HG03442 (cell line): ENCODE data around the gene AMZ2.
"Not testable (repeated sequence)": the region's sequence is repeated elsewhere in the genome, so short reads cannot be mapped to it uniquely, and the experiment has no call there.

Experiments used
- ATAC-seq: cut with Tn5 transposase; IDR thresholded peaks from one replicate; pipeline ENCODE4 v1.9.1; 2021; ENCODE audit warnings: mild to moderate bottlenecking, moderate library complexity; ENCODE audit not compliant: unreplicated experiment

The AMZ2 gene

DNA sequence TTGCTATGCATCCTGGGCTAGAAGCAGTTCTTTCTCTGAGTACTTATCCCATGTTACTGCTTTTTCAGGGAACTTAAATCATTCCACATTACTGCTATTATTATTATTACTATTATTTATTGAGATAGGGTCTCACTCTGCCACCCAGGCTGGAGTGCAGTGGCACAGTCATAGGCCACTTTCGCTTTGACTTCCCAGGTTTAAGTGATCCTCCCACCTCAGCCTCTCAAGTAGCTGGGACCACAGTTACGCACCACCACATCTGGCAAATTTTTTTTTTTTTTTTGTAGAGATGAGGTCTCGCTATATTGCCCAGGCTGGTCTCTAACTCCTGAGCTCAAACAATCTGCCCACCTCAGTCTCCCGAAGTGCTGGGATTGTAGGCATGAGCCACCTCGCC lies 28.4 kb upstream of the AMZ2 start:
- ATAC-seq = not testable (repeated sequence)

DNA sequence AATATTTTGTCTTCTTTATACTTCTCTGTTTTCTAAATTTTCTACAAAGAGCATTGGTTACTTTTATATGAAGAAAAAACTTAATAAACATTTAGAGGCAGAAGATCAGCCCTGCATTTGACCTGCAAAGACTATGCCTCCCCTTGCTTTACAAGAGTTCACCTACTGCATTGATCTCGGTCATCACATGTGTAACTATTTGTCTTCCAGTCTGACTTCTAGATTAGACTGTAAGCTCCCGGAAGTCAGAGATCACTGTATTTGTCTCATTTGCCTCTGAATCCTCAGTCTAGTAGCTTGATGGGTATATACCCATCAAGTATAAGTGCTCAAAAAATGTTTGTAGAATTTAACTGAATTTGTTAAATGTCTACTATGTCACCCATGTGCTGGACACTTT lies 27.7 kb upstream of the AMZ2 start:
- not testable (repeated sequence) for ATAC-seq

DNA sequence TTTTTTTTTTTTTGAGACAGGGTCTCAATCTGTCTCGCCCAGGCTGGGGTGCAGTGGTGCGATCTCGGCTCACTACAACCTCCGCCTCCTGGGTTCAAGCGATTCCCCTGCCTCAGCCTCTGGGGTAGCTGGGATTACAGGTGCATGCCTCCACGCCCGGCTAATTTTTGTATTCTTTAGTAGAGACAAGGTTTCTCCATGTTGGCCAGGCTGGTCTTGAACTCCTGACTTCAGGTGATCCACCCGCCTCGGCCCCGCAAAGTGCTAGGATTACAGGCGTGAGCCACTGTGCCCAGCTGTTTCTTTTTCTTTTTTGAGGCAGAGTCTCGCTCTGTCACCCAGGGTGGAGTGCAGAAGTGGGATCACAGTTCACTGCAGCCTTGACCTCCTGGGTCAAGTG lies 27.1 kb upstream of the AMZ2 start:
- ATAC-seq = not testable (repeated sequence)

DNA sequence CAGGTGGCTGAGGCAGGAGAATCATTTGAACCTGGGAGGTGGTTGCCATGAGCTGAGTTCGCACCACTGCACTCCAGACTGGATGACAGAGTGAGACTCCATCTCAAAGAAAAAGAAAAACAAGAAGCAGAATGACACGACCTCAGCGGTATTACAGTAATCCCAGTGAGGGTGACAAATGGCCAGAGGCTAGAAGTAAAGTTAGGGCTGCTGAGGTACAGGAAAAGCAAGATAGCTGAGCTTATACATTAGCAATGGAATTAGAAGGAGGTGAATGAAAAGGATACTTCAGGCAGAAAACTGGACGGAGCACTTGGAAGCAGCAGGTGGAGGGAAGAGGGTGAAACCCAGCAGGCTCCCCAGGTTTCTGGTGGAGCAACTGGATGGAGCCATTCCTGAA lies 26.1 kb upstream of the AMZ2 start:
- ATAC-seq = no peak

DNA sequence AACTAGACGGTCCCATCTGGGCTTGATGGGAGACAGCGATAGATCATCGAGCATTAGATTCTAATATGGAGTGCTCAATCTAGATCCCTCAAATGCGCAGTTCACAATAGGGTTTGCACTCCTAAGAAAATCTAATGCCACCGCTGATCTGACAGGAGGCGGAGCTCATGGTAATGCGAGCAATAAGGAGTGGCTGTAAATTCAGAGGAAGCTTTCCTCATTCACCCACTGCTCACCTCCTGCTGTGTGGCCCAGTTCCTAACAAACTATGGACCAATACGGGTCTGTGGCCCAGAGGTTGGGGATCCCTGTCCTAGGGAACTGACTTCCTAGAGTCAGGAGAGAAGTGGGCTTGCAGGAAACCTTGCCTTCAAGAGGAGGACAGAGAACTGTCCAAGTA lies 25.2 kb upstream of the AMZ2 start:
- no peak for ATAC-seq

DNA sequence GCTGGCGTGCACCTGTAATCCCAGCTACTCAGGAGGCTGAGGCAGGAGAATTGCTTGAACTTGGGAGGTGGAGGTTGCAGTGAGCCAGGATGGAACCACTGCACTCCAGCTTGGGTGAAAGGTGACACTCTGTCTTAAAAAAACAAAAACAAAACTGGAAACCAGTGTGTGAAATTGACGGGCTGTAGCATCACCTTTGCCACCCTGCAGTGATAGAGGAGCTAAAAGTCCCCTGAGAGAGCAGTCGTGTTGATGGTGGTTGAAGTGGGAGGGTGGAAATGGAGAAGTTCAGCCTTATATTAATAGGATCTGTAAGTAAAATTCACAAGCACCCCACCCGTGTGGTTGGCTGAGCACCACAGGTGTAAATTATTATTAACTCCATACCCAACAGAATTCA lies 22.8 kb upstream of the AMZ2 start:
- ATAC-seq = not testable (repeated sequence)

DNA sequence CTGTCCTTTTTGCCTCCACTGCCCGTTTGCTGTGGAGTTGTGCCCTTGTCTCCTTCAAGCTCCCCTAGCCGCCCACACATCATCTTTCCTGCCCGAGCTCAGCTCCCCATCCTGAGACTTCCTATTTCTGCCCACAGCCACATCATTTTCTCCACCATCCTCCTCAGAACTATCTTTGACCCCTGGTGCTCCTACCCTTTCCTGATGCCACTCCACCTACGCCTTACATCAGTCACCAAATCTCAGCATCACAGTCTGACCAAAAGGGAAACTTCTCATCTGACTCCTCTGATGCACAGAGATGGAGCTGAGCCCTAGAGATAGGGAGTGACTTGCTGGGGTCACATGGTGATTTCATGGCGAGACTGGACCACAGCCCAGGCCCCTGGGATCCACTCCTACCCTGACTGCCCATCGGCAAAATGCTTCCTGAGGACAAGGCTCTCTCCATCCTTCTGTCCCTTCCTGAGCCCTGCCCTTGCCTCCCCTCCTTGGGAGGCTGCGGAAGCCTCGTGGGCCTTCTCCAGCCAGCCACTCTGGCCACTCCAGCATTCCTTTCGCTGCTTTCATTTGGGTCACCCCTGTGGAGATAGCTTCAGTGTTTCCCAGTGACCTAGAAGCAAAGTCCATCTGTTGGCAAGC lies 19.7 kb upstream of the AMZ2 start:
- not testable (repeated sequence) for ATAC-seq

DNA sequence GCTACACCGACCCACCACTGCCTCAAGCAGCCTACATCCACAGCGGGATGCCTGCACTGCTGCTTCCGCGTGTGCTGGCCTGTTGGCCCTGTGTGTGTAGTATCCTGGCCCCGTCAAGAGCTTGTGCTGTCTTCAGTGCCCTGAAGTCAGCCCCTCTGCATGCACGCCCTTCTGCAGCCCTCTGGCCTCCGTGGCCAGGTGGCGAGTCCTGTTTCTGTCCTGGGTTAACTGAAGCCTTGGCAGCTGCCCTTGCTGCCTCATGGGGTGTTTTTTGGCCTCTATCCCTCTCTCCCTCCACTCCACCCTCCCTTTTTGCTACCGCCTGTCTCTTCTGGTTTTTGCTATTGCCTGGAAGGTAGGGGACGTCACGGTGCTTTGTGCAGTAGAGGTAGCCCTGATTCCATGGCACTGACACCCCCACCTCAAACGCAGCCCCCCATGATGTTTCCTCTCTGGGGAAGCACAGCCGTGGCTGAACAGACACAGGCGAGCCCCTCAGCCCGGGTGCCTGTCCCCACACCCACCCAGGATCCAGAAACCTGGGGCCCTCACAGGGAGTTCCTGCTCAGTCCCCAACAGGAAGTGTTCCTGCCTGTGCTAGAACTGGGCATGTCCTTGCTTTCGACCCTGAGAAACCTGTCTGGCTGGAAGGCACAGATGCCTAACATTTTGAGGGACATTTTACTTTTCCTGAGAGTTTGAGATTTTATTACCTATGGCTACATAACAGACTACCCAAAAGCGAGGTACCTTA lies 18.8 kb upstream of the AMZ2 start:
- ATAC-seq = no peak

DNA sequence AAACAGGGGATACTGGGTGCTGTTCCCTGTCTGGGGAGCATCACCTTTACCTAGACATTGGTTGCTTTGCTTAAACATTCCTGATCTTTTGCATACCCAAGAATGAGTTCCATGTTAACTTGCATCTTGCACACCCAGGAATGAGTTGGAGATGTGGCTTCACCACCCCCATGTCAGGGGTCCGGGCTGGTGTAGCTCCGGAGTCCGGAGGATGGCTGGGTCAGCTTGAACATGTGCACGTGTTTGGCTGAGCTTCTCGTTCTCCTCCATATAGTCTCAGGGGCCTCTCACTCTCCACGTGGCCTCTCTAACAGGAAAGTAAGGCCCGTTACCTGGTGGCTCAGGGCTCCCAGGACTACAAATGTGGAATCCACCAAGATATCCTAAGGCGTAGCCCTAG lies 18.2 kb upstream of the AMZ2 start:
- ATAC-seq = no peak

DNA sequence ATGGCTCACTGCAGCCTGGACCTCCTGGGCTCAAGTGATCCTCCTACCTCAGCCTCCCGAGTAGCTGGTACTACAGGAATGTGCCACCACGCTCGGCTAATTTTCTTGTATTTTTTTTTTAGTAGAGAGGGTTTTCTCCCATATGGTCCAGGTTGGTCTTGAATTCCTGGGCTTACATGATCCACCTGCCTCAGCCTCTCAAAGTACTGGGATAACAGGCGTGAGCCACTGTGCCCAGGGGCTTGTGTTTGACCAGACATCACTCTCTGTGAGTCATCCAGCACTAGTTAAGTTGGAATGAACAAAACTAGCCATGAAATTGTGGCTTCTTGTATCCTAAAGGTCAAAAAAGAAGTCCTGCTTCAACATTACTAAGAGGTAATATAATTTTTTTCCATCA lies 16.7 kb upstream of the AMZ2 start:
- not testable (repeated sequence) for ATAC-seq

DNA sequence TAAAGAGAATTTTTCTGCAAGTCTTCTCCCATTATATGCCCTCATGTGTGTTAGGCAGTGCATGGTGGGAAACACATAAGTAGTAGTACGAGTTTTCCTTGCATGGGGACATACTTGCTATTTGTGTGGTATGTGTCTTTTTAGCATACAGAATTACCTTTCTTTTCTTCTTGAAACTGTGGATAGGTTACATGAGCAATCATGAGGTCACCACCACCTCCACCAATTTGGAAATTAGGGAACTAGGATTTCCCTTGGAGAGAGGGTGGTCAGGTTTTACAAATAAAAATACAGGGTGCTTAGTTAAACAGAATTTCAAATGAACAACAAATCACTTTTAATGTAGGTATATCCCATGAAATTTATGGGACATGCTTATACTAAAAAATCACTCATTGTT lies 16.3 kb upstream of the AMZ2 start:
- no peak for ATAC-seq

DNA sequence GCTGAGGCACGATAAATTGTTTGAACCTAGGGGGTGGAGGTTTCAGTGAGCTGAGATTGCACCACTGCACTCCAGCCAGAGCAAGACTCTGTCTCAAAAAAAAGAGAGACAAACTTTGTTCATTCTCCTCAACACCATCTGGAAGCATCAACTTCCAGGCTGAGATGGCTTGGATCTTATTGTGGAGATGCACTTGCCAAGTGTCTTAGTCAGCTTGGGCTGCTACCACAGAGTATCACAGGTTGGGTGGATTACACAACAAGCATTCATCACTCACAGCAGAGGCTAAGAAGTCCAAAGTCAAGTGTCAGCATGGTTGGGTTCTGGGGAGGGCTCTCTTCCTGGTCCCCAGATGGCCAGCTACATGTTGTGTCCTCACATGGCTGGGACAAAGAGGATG lies 15.1 kb upstream of the AMZ2 start:
- not testable (repeated sequence) for ATAC-seq

DNA sequence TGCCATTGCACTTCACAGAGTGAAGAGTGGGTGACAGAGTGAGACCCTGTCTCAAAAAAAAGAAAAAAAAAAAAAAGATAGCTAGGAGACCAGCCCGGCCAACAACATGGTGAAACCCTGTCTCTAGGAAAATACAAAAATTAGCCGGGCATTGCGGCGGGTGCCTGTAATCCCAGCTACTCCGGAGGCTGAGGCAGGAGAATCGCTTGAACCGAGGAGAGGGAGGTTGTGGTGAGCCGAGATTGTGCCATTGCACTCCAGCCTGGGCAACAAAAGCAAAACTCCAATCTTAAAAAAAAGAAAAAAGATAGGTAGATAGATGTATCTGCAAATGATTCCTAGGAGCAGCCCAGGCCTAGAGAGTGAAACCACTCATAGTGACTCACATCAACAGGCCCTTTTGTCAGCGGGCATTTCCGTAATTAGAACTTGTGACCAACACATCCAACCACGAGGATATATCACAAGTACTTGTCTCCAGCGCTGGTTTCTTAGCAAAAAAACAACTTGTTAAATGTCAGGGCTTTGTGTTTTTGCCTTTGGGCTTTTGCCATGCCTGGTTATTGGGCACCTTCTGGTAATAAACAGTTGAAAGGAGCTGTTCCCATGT lies 13.0 kb upstream of the AMZ2 start:
- ATAC-seq = peak; percentile 37

DNA sequence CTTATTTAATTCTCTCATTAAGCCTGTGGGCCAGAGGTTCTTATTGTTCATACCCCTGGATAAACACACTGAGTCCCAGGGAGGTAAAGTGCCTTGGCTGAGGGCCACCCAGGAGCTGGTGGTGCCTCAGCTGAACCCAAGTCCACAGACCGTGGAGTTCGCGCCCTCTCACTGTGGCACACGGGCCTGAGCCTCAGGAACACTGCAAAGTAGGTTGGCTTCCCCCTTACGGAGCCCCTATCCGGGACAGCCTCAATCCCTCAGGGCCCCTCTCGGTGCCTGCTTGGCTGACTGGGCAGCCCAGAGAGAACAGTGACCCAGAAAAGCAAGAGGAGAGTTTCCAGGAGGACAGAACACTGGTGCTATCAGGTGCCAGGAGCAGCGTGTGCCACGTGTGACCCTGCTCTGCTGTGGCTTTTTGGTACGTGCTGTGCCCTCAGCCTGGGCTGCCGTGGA lies 12.5 kb upstream of the AMZ2 start:
- ATAC-seq = not testable (repeated sequence)

DNA sequence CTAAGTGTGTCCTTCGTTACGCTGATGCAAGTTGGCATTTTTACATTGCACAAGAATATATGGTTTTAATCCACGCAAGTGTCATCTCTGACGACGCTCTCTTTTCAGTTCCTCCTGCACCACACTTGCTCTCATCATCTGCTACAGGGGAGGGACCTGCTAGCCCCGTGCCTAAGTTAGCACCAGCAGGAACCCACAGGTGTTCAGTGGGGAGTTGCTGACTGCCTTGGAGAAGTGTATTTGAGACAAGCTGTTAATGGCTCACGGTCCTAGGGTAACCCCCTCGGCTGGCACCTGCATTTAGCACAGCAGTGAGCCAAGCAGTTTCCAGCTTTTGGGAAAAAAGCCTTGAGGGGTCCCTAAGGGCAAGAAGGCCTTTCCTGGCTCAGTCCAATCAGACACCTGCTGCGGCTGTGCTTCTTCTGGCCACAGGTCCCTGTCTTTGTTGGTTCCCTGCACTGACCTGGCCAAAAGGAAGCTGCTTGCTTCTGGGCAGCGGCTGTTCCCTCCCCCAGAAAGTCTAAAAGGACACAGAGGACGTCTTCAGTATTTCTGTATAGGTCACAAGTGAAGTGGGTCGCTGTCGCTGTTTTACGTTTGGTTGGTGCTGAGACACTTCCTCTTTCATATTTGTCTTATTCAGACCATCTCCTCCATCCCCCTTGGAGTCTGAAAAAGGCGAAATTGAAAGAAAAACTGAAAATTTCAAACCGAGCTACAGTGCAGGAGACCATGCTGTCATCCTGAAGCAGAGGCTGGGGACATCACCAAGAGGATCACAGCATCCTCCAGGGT lies 10.3 kb upstream of the AMZ2 start:
- ATAC-seq = peak; percentile 63

DNA sequence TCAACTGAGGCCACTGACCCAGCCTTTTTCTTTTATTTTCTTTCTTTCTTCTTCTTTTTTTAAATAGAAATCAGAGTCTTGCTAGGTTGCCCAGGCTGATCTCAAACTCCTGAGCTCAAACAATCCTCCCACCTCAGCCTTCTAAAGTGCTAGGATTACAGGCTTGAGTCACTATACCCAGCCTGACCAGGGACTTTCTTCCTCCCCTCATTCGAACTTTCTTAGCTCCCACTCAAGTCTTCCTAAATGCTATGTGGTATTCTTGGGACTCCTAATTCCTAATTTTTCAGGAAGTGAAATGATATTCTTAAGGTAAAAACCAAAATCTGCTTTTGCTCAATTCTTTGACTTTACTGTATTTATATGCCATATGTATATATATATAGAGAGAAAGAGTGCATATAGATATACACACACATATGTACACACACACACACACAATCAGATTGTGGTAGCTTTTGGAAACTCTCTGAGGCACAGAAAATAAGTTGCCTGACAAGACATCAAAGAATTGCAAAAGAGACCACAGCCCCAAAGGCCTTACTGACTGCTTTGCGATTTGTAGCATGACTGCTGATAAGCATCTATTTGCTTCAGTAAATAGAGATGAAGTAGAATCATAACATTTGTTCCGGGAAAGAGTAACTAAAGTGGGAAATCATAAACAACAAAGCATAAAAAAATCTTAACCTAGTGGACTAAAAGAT lies 9.5 kb upstream of the AMZ2 start:
- no peak for ATAC-seq

DNA sequence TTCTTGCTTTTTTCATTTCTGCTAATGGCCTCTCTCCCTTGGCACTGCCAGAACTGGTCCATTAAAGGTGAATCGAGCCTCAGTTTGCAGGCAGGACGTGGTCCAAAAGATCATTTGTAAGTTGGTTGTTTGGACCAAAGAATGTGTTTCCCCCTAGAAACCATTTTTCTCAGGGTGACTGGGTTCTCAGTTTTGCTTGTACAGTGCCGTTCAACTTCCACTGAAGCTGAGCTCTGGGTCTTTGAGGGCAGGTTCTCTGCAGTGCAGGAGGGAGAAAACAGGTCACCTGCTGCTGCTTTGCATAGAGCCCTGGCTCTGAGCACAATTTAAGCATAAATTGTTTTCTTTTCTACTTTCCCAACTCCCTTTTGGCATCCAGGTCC lies 9.0 kb upstream of the AMZ2 start:
- ATAC-seq = no peak

DNA sequence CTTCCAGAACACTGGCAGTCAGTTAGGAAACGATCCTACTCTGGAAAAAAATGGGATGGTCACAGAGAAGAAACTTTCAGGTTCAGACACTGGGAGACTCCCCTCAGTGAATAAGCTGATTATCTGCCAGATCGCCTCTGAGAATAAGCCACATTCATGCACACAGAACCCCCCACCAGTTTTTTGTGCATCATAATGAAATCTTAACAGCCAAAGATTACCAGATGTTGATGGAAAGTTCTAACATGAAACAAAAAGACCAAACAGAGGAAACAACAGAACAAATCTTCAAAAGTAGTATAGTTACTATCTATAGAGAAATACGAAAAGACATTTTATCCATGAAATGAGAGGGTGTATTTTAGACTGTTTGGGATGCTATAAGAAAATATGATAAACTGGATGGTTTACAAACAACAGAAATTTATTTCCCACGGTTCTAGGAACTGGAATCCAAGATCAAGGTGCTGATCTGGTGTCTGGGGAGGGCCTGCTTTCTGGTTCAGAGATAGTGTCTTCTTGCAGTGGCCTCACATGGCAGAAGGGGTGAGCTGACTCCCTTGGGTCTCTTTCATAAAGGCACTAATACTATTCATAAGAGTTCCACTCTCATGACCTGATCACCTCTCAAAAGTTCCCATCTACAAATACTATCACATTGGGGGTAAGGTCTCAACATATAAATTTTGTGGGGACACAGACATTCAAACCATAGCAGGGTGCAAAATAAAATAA lies 8.0 kb upstream of the AMZ2 start:
- no peak for ATAC-seq

DNA sequence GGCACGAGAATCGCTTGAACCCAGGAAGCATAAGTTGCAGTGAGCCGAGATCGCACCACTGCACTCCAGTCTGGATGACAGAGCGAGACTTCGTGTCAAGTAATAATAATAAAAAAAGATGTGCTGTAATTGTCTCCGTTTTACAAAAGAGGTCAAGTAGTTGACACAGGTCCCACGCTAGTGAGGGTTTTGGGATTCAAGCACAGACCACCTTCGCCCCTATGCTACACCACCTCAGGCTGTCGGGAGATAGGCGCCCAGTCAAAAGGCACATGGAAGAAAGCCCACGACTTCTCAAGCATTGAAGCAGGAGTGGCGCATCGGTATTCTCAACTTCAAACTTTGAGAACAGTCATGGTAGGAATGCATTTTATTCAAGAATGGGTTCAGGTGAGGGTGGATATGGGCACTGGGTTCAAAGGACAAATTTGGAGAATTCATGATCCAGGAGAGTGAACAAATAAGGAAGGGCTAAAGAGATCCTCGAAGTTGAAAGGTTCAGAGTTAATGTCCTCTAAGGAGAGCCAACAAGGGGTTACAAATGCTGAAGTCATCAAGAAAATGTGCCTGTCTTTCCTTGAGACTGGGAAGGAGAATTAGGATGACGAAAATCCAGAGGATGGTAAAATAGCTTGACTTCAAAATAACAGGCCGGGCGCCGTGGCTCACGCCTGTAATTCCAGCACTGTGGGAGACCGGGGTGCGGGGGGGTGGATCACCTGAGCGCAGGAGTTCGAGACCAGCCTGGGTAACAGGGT lies 1.4 kb upstream of the AMZ2 start:
- no peak for ATAC-seq
